IMR-90 (cell line): ENCODE data around the gene SRGN. TPM values are rescaled to one million over a fixed set of nuclear protein-coding genes. Genes with fewer than 3 reads are reported as not detected.

Experiments
- ATAC-seq: fragments of 200-7000 bp; cut with Tn5 transposase; 2 replicates; pipeline ENCODE4 v1.9.1; 2020; ENCODE audit warnings: low read depth, mild to moderate bottlenecking, moderate library complexity
- BruUV-seq: library from RNA; stranded (reverse); fragments of 400-500 nt; replicated peaks from 2 replicates; lab custom pipeline; 2021; lab: Mats Ljungman, UMichigan
- CTCF ChIA-PET: fragments of 300-600 bp; formaldehyde crosslinking; extraction: SDS; loops from one replicate; lab custom pipeline; 2021; ENCODE audit warnings: antibody characterized with exemption; lab: Yijun Ruan, JAX
- POLR2A ChIA-PET: fragments of 300-600 bp; sonication (Branson Sonifier 250); formaldehyde crosslinking; loops from one replicate; lab custom pipeline; 2022; ENCODE audit warnings: antibody characterized with exemption; ENCODE audit not compliant: unreplicated experiment; lab: Charles Lee
- DNase-seq: peaks from one replicate; pipeline ENCODE4 v3.0.0; 2013
- H2AFZ ChIP-seq: replicated peaks from 2 replicates; pipeline ENCODE3; 2013; ENCODE audit warnings: low read length, mild to moderate bottlenecking; ENCODE audit not compliant: poor library complexity
- H2AK5ac ChIP-seq: 2 replicates; pipeline ENCODE4 v1.6.1; 2013; ENCODE audit warnings: low read depth, low read length, inconsistent platforms
- H2AK9ac ChIP-seq: replicated peaks from 2 replicates; pipeline ENCODE3; 2013; ENCODE audit warnings: mild to moderate bottlenecking, low read depth, low read length, moderate library complexity; ENCODE audit not compliant: poor library complexity
- H2BK120ac ChIP-seq: 2 replicates; pipeline ENCODE4 v1.6.1; 2013; ENCODE audit warnings: low read depth, low read length, inconsistent platforms
- H2BK15ac ChIP-seq: 3 replicates; pipeline ENCODE4 v1.6.1; 2013; ENCODE audit warnings: low read depth, low read length, inconsistent platforms
- H2BK20ac ChIP-seq: 2 replicates; pipeline ENCODE4 v1.6.1; 2013; ENCODE audit warnings: low read depth, mild to moderate bottlenecking, inconsistent platforms, low read length, moderate library complexity
- H2BK5ac ChIP-seq: 2 replicates; pipeline ENCODE4 v1.6.1; 2013; ENCODE audit warnings: mild to moderate bottlenecking, low read depth, low read length, inconsistent platforms; ENCODE audit not compliant: poor library complexity, severe bottlenecking
- H3K14ac ChIP-seq: replicated peaks from 2 replicates; pipeline ENCODE4 v1.6.1; 2013; ENCODE audit warnings: low read depth, low read length, inconsistent platforms
- H3K18ac ChIP-seq: 2 replicates; pipeline ENCODE4 v1.6.1; 2013; ENCODE audit warnings: low read depth, low read length, control low read depth
- H3K23ac ChIP-seq: 2 replicates; pipeline ENCODE4 v1.6.1; 2013; ENCODE audit warnings: low read depth, low read length, inconsistent platforms
- H3K27ac ChIP-seq: 2 replicates; pipeline ENCODE4 v1.5.1; 2013; ENCODE audit warnings: mild to moderate bottlenecking, control low read depth, low read length; ENCODE audit not compliant: insufficient read depth
- H3K27me3 ChIP-seq: 2 replicates; pipeline ENCODE4 v1.6.1; 2013; ENCODE audit warnings: low read length; ENCODE audit not compliant: control insufficient read depth, insufficient read depth
- H3K36me3 ChIP-seq: 2 replicates; pipeline ENCODE4 v1.6.1; 2013; ENCODE audit warnings: low read length, mixed read lengths; ENCODE audit not compliant: control insufficient read depth, insufficient read depth
- H3K4ac ChIP-seq: 2 replicates; pipeline ENCODE4 v1.6.1; 2013; ENCODE audit warnings: low read depth, low read length, inconsistent platforms
- H3K4me1 ChIP-seq: 2 replicates; pipeline ENCODE4 v1.6.1; 2013; ENCODE audit warnings: low read length, mixed read lengths; ENCODE audit not compliant: control insufficient read depth, insufficient read depth
- H3K4me2 ChIP-seq: 2 replicates; pipeline ENCODE4 v1.6.1; 2013; ENCODE audit warnings: low read depth, mild to moderate bottlenecking, control low read depth, low read length, moderate library complexity
- H3K4me3 ChIP-seq: 2 replicates; pipeline ENCODE4 v1.5.1; 2013; ENCODE audit warnings: low read depth, mild to moderate bottlenecking, control low read depth, low read length, moderate library complexity; ENCODE audit not compliant: insufficient read depth
- H3K56ac ChIP-seq: 2 replicates; pipeline ENCODE4 v1.6.1; 2013; ENCODE audit warnings: low read length, inconsistent platforms; ENCODE audit not compliant: insufficient read depth; ENCODE audit errors: extremely low read depth
- H3K79me1 ChIP-seq, 2 experiments: 2 replicates each; pipeline ENCODE4 v1.6.1; 2013; ENCODE audit warnings: low read length in 2 of 2, inconsistent platforms in 1 of 2, low read depth in 1 of 2
- H3K9ac ChIP-seq: 2 replicates; pipeline ENCODE4 v1.6.1; 2013; ENCODE audit warnings: low read depth, low read length, control low read depth
- H3K9me1 ChIP-seq: 2 replicates; pipeline ENCODE4 v1.6.1; 2013; ENCODE audit warnings: low read length, inconsistent platforms; ENCODE audit not compliant: insufficient read depth
- H3K9me3 ChIP-seq: 2 replicates; pipeline ENCODE4 v1.6.1; 2013; ENCODE audit warnings: low read length; ENCODE audit not compliant: control insufficient read depth, insufficient read depth
- H4K20me1 ChIP-seq: 2 replicates; pipeline ENCODE4 v1.6.1; 2013; ENCODE audit warnings: low read length, inconsistent platforms; ENCODE audit not compliant: insufficient read depth
- H4K5ac ChIP-seq: 2 replicates; pipeline ENCODE4 v1.6.1; 2013; ENCODE audit warnings: mild to moderate bottlenecking, low read depth, low read length, control low read depth
- H4K8ac ChIP-seq, 2 experiments: 2 replicates each; pipeline ENCODE4 v1.6.1; 2013; ENCODE audit warnings: low read depth in 2 of 2, low read length in 2 of 2, control low read depth in 1 of 2, inconsistent platforms in 1 of 2
- H4K91ac ChIP-seq: 2 replicates; pipeline ENCODE4 v1.6.1; 2013; ENCODE audit warnings: low read depth, low read length, inconsistent platforms; ENCODE audit not compliant: insufficient read depth
- BHLHE40 ChIP-seq: fragments of 150-350 bp; IDR thresholded peaks from 2 replicates; pipeline ENCODE4 v1.6.1; 2016; ENCODE audit warnings: mild to moderate bottlenecking, low read depth, low read length
- CHD1 ChIP-seq: IDR thresholded peaks from 2 replicates; pipeline ENCODE4 v1.6.1; 2012; ENCODE audit warnings: low read depth, low read length, improper control_type of control experiment
- MAFK ChIP-seq: IDR thresholded peaks from 2 replicates; pipeline ENCODE4 v1.6.1; 2012; ENCODE audit warnings: low read depth, low read length, improper control_type of control experiment
- POLR2A ChIP-seq: IDR thresholded peaks from 2 replicates; pipeline ENCODE4 v1.6.1; 2012; ENCODE audit warnings: mild to moderate bottlenecking, low read depth, low read length
- RAD21 ChIP-seq: IDR thresholded peaks from 2 replicates; pipeline ENCODE4 v1.6.1; 2012; ENCODE audit warnings: low read length, improper control_type of control experiment
- WGBS, 2 experiments: methylation state at CpG; one replicate each; pipeline versions ENCODE4 v1.1.5 to v1.1.7; 2013; ENCODE audit warnings: missing lambda C conversion rate in 2 of 2; ENCODE audit not compliant: insufficient read length in 1 of 2; ENCODE audit errors: extremely low coverage in 2 of 2; 5-methylcytosine and 5-hydroxymethylcytosine counted together
- dilution Hi-C: fragments of 300-500 bp; cut with HindIII; formaldehyde crosslinking; loops from one replicate; pipeline ENCODE4 v1.14.3; 2018; ENCODE audit warnings: low sequenced_read_pairs; ENCODE audit not compliant: unreplicated experiment
- in situ Hi-C: fragments of 300-500 bp; cut with MboI; formaldehyde crosslinking; loops from 3 replicates; pipeline ENCODE4 v1.14.3; 2019; ENCODE audit warnings: low sequenced_read_pairs, inconsistent platforms, mixed read lengths
- intact Hi-C: fragments of 100-400 bp; cut with micrococcal nuclease; formaldehyde crosslinking; loops from 2 replicates; pipeline ENCODE4 v1.10.0; 2022
- polyA plus RNA-seq, 3 experiments: library from polyadenylated mRNA; depleted of rRNA; stranded (reverse); fragments of >200 nt; gene quantifications; 2 replicates each; pipeline ENCODE4 v1.2.3, GENCODE V29; 2012; ENCODE audit warnings: low replicate concordance in 1 of 3
- total RNA-seq: library from RNA; depleted of rRNA; stranded (reverse); fragments of >200 nt; gene quantifications from 2 replicates; pipeline ENCODE4 v1.2.3, GENCODE V29; 2012

The SRGN gene
- total and polyA plus RNA-seq, 2 of the 4 experiments (the other 2 are of a cell fraction): 33.3 to 41.4 TPM

DNA sequence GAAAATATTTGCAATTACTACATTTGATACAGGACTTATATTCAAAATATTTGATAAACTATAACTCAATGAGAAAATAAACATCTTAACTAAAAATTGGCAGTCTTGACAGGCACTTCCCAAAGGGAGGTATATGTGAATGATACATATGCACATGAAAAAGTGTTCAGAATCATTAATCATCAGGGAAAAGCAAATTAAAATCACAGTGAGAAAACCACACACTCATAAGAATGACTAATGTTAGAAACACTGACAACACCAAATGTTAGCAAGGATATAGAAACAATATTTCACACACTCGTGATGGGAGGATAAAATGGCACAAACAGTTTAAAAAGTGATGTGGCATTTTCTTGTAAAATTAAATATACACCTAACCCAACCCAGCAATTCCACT lies 32.0 kb downstream of the SRGN start:
- POLR2A ChIA-PET: no interaction called here
- dilution Hi-C loops: loop anchor here (25.0 kb wide), 1 partner anchor 108 kb away; no protein-coding TSS in a partner anchor

More for the DNA sequence above, 32.0 kb downstream of the SRGN start:
- ATAC-seq: no peak
- no peak overlapping the region for H2AK5ac ChIP-seq
- no TSS peak for BruUV-seq
- TF ChIP-seq RAD21 (no peak), CHD1 (no peak), MAFK (no peak), POLR2A (no peak), BHLHE40 (no peak)
- H3K4me1 ChIP-seq: no peaks in the 10 kb centered on the region
- DNase-seq: no peak
- no peak overlapping the region for H3K27ac ChIP-seq
- no peak overlapping the region for H4K8ac ChIP-seq
- no peaks in the 10 kb centered on the region for H3K9me1 ChIP-seq
- CTCF ChIA-PET: no interaction called here
- H3K4me2 ChIP-seq: no peak overlapping the region
- no peak overlapping the region for H3K56ac ChIP-seq
- no peak overlapping the region for H4K91ac ChIP-seq
- H3K14ac ChIP-seq: no peak overlapping the region
- no peak overlapping the region for H3K9ac ChIP-seq
- H2BK120ac ChIP-seq: no peak overlapping the region
- no peak overlapping the region for H2AK9ac ChIP-seq
- H3K9me3 ChIP-seq: no peaks in the 10 kb centered on the region
- no peak overlapping the region for H2BK5ac ChIP-seq
- no peaks in the 10 kb centered on the region for H3K36me3 ChIP-seq
- H3K18ac ChIP-seq: no peak overlapping the region
- WGBS, 2 experiments: no CpG with 5 or more reads among the region's 1 CpG
- no peak overlapping the region for H3K4ac ChIP-seq
- peaks cover 3% of the 10 kb centered on the region; the same call in 1 of the 2 replicates for H4K20me1 ChIP-seq
- H4K5ac ChIP-seq: no peak overlapping the region
- H3K4me3 ChIP-seq: no peak overlapping the region
- no peak overlapping the region for H2BK15ac ChIP-seq
- H3K79me1 ChIP-seq: peaks cover 0 to 1% of the 10 kb centered on the region in 2 experiments; a peak in 1 of 4 replicates
- no peak overlapping the region for H3K23ac ChIP-seq
- H2BK20ac ChIP-seq: no peak overlapping the region
- intact Hi-C loops (no loop called here), in situ Hi-C loops (no loop called here)
- H3K27me3 ChIP-seq: peaks cover 7% of the 10 kb centered on the region
- no peak overlapping the region for H2AFZ ChIP-seq
